HepG2 (cell line): ENCODE measurements around the gene GIPC3.

Source experiments
- SCMH1 ChIP-seq: sonication (generic); formaldehyde crosslinking; IDR thresholded peaks from 2 replicates; pipeline ENCODE4 v1.9.0; 2021; ENCODE audit warnings: missing genetic modification reagents, mild to moderate bottlenecking, borderline replicate concordance
- SRY ChIP-seq: sonication (generic); formaldehyde crosslinking; IDR thresholded peaks from 2 replicates; pipeline ENCODE4 v1.8.0; 2022; ENCODE audit warnings: mild to moderate bottlenecking, missing genetic modification reagents

GRCh38 chr19:3572132-3572854 lies 13.0 kb upstream of the GIPC3 start:
- no peak for TF ChIP-seq SCMH1 (CRISPR knock-in tag)
- no peak for TF ChIP-seq SRY (CRISPR knock-in tag)
